Activated T-cell treated with anti-CD3 and anti-CD28 coated beads, Interleukin-2, amount 50 U/mL, for 4 hours (primary cell): ENCODE results near the gene CXCL1. TPM values are rescaled to one million over a fixed set of nuclear protein-coding genes. Genes with fewer than 3 reads are reported as not detected.

Experiments used
- ATAC-seq, 2 donors: fragments of 200-7000 bp; cut with Tn5 transposase; one replicate each; pipeline ENCODE4 v1.10.0; 2021
- DNase-seq: peaks from one replicate; pipeline ENCODE4 v3.0.0-alpha.2; 2020
- H3K27me3 Mint-ChIP-seq: one replicate; pipeline ENCODE4 v1.8.0; 2021; ENCODE audit warnings: low read depth, mixed read lengths
- H3K36me3 Mint-ChIP-seq: one replicate; pipeline ENCODE4 v1.8.0; 2022; ENCODE audit warnings: mixed read lengths; ENCODE audit not compliant: insufficient read depth
- H3K4me1 Mint-ChIP-seq: one replicate; pipeline ENCODE4 v1.8.0; 2021; ENCODE audit warnings: low read depth, mixed read lengths
- H3K4me3 Mint-ChIP-seq: one replicate; pipeline ENCODE4 v1.8.0; 2021; ENCODE audit warnings: mild to moderate bottlenecking, moderate library complexity, mixed read lengths
- H3K9me3 Mint-ChIP-seq: one replicate; pipeline ENCODE4 v1.8.0; 2021; ENCODE audit warnings: mixed read lengths
- total RNA-seq, 3 donors: library from RNA; stranded (reverse); gene quantifications; one replicate each; pipeline ENCODE4 v1.2.1, GENCODE V29; 2021

Gene CXCL1
- not detected for total RNA-seq

DNA sequence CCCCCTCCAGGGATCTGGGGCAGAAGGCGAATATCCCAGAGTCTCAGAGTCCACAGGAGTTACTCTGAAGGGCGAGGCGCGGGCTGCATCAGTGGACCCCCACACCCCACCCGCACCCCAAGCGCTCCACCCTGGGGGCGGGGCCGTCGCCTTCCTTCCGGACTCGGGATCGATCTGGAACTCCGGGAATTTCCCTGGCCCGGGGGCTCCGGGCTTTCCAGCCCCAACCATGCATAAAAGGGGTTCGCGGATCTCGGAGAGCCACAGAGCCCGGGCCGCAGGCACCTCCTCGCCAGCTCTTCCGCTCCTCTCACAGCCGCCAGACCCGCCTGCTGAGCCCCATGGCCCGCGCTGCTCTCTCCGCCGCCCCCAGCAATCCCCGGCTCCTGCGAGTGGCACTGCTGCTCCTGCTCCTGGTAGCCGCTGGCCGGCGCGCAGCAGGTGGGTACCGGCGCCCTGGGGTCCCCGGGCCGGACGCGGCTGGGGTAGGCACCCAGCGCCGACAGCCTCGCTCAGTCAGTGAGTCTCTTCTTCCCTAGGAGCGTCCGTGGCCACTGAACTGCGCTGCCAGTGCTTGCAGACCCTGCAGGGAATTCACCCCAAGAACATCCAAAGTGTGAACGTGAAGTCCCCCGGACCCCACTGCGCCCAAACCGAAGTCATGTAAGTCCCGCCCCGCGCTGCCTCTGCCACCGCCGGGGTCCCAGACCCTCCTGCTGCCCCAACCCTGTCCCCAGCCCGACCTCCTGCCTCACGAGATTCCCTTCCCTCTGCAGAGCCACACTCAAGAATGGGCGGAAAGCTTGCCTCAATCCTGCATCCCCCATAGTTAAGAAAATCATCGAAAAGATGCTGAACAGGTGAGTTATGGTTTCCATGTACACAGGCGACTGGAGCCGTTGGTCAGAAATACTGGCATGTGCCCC lies at the start of gene CXCL1:
Gene CXCL1 (plus strand): TSS at position 264 of the 926 bp plus-strand sequence. CDS start 78 bp downstream, at position 342.
- Mint-ChIP-seq H3K27me3 (peaks cover 21% of the 10 kb centered on the region), H3K36me3 (no peaks in the 10 kb centered on the region), H3K4me3 (no peak within 1 kb of the TSS), H3K4me1 (no peaks in the 10 kb centered on the region), H3K9me3 (no peaks in the 10 kb centered on the region)
- peak; percentile 10 to 37 for ATAC-seq
- DNase-seq: no peak

DNA sequence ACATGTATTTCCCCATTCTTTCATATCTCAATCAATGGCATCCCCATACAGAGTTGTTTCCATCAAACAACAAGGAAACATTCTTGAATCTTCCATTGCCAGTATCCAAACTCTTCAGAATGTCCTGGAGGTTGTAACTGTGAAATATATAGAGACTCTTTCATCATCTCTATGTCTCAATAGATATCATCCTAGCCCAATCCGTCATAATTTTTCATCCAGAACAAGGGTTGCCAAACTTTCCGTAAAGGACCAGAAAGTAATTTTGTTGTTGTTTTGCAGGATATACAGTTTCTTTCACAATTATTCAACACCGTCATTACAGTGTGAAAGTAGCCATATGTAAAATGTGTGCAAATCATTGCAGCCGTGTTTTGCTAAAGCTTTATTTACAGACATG lies 47.9 kb upstream of the CXCL1 start:
- no peak for DNase-seq
- no peaks in the 10 kb centered on the region for H3K4me1 Mint-ChIP-seq

DNA sequence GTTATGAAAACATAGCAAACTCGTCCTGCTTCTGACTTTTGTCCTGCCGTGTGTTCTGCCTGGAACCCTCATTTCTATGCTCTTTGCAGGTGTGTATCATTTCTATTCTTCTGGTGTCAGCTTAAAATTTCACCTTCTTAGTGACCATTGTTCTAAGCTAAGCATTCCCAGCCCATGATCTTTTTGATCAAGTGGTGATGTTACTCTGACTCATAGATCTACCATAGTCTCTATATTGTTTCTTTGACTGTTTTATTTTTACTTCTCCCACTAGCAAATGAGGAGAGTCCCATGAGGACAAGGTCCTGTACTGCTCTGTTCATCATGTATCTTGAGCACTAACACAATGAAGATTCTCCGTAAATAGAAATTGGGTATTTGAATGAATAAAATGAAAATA lies 46.8 kb upstream of the CXCL1 start:
- Mint-ChIP-seq H3K27me3 (no peaks in the 10 kb centered on the region), H3K4me3 (no peak overlapping the region), H3K36me3 (no peaks in the 10 kb centered on the region), H3K4me1 (no peaks in the 10 kb centered on the region), H3K9me3 (peaks cover 4% of the 10 kb centered on the region)
- no peak for ATAC-seq
- no peak for DNase-seq

More for the DNA sequence above, 47.9 kb upstream of the CXCL1 start:
- Mint-ChIP-seq H3K4me3 (no peak overlapping the region), H3K9me3 (peaks cover 5% of the 10 kb centered on the region), H3K36me3 (no peaks in the 10 kb centered on the region), H3K27me3 (no peaks in the 10 kb centered on the region)
- ATAC-seq: no peak

DNA sequence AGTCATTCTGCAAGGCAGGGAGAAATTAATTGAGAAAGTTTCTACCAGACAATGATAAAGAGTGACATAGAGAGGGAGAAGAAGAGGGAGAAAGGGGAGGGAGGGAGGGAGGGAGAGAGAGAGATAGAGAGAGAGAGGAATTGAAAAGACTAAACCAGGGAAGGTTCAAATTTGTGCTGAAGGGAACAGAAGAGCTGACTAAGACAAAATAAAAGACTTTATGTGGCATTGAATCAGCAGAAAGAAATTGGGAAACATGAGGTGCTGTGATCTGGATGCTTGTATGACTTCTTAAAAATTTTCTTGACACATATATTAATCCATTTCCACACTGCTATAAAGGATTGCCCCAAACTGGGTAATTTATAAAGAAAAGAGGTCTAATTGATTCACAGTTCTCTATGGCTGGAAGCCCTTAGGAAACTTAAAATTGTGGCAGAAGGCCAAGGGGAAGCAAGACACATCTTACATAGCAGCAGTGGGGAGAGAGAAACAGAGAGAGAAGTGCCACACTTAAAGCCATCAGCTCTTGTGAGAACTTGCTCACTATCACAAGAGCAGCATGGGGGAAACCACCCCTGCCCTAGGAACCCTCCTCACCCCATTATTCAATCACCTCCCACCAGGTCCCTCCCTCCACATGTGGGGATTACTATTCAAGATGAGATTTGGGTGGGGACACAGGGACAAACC lies 46.2 kb upstream of the CXCL1 start:
- DNase-seq: no peak
- Mint-ChIP-seq H3K9me3 (peaks cover 6% of the 10 kb centered on the region), H3K27me3 (no peaks in the 10 kb centered on the region), H3K36me3 (no peaks in the 10 kb centered on the region), H3K4me3 (no peak overlapping the region), H3K4me1 (no peaks in the 10 kb centered on the region)
- ATAC-seq: no peak

DNA sequence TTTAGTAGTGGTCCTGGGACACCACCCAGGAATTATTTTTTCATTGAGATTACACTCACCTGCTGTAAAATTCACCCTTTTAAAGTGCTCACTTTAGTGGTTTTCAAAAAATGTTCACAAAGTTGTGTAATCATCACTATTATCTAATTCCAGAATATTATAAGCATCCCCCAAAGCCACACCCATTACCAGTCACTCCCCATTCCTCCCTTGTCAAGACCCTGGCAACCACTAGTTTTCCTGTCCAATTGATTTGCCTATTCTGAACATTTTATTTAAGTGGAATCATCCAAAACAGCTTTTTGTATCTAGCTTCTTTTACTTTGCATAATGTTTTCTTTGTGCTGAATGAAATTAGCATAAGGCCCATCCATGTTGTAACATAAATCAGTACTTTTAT lies 45.4 kb upstream of the CXCL1 start:
- Mint-ChIP-seq H3K36me3 (no peaks in the 10 kb centered on the region), H3K4me1 (no peaks in the 10 kb centered on the region), H3K9me3 (peaks cover 7% of the 10 kb centered on the region), H3K4me3 (no peak overlapping the region), H3K27me3 (no peaks in the 10 kb centered on the region)
- no peak for DNase-seq
- no peak for ATAC-seq

DNA sequence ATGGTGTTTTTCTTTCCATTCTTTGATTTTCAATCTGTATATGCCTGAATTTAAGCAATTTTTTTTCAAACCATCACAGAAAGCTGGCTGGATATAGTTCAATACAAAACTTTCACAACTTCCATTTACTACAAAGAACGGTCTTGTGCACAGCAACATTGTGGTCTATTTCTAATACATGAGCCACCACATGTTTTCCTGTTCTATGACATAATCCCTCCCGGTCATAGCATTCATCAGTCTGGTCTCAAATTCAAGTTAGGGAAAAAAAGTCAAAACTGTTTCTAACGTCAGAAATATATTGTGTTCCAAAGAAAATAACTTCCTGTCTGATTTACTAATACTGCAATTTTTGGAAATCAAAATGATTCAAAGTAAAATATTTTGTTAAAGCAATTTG lies 40.2 kb upstream of the CXCL1 start:
- Mint-ChIP-seq H3K9me3 (peaks cover 7% of the 10 kb centered on the region), H3K4me1 (no peaks in the 10 kb centered on the region), H3K27me3 (no peaks in the 10 kb centered on the region), H3K4me3 (no peak overlapping the region), H3K36me3 (no peaks in the 10 kb centered on the region)
- ATAC-seq: no peak
- no peak for DNase-seq

DNA sequence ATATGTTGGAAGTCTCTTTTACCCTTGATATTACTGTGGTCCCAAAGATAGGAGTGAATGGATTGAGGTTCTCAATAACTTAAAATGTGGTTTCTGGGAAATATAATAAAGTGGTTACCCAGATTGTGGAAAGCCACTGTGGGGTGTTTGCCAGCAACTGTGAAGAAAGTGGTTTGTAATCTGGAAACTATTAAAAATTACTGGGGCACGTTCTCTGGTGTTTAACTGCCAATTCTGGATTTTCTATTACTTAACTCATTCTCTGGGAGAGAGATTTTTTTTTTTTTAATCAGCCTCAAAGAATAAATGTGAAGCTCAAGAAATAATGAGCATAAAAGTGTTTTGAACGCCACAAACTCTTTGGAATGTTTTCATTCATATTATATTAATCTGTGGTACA lies 37.6 kb upstream of the CXCL1 start:
- Mint-ChIP-seq H3K9me3 (peaks cover 7% of the 10 kb centered on the region), H3K4me1 (no peaks in the 10 kb centered on the region), H3K36me3 (no peaks in the 10 kb centered on the region), H3K27me3 (peaks cover 2% of the 10 kb centered on the region), H3K4me3 (no peak overlapping the region)
- ATAC-seq (no peak), DNase-seq (no peak)

DNA sequence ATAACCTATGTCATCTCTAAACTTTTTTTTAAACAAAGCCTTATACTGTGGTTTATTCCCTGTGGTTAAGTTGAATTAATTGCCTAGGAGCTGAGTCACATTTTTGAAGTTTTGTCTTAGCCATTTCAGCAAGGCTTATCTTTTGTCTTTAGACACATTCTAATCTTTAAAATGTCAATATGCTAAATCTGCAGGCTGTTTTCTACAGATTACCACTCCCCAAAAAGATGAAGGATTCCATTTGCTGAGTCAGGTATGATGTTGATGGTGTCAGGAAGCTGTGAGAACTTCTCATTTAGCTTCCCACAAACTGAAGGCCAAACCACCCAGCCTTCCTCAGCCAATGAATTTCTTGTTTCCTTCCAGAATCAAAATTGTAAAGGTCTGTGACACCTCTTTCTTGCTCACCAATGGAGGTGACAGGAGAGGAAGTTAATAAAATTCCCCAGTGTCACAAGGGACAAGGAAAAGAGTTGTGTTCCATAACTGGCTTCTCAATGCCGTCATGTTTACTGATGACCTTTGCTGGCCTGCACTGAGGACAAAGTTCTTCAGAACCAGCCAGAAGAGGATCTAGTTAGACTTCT lies 36.4 kb upstream of the CXCL1 start:
- H3K36me3 Mint-ChIP-seq: no peaks in the 10 kb centered on the region
- no peak for DNase-seq
- no peak overlapping the region for H3K4me3 Mint-ChIP-seq
- ATAC-seq: no peak
- peaks cover 3% of the 10 kb centered on the region for H3K9me3 Mint-ChIP-seq
- no peaks in the 10 kb centered on the region for H3K4me1 Mint-ChIP-seq
- H3K27me3 Mint-ChIP-seq: peaks cover 2% of the 10 kb centered on the region

DNA sequence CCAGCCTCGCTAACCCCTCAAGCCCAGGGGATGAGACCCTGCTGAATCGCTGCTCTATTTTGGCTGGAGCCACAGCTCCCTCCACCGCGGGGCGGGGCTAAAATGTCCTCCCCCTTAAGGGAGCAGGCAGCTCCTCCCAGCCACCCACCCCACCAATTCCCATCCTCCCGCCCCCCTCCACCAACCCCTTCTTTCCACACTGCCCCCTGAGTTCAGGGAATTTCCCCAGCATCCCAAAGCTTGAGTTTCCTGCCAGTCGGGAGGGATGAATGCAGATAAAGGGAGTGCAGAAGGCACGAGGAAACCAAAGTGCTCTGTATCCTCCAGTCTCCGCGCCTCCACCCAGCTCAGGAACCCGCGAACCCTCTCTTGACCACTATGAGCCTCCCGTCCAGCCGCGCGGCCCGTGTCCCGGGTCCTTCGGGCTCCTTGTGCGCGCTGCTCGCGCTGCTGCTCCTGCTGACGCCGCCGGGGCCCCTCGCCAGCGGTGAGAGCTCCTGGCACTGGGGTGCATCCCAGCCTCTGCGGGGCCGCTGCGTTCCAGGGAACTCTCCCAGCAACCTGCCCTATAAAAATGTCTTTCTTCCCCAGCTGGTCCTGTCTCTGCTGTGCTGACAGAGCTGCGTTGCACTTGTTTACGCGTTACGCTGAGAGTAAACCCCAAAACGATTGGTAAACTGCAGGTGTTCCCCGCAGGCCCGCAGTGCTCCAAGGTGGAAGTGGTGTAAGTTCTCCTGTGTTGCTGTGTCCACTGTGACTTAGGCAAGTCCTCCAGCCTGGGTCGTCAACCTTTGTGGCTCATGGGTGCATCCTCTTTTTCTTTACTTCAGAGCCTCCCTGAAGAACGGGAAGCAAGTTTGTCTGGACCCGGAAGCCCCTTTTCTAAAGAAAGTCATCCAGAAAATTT lies 32.6 kb upstream of the CXCL1 start, which contains the start of gene CXCL6:
Gene CXCL6 (plus strand): TSS at position 306 of the 907 bp plus-strand sequence. CDS start 73 bp downstream, at position 379.
- no peak within 1 kb of the TSS for H3K4me3 Mint-ChIP-seq
- H3K9me3 Mint-ChIP-seq: no peaks in the 10 kb centered on the region

DNA sequence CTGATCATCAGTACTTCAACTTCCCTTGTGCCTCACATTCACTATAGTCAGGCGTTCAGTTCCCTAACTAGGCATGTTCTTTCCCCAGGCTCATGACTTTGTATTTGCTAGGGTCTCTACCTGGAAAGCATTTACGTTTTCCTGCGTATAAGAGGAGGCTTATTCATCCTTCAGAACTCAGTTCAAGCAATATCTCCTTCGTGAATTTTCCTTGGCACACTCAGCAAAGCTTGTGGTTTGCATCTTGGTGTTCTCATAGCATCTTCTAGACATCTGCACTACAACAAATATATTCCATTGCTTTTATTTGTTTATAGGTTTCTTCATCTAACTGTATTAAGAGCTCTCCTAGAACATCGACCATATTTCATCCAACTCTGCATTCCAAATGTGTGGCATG lies 30.1 kb upstream of the CXCL1 start:
- Mint-ChIP-seq H3K4me1 (no peaks in the 10 kb centered on the region), H3K27me3 (peaks cover 2% of the 10 kb centered on the region), H3K9me3 (no peaks in the 10 kb centered on the region), H3K4me3 (no peak overlapping the region), H3K36me3 (no peaks in the 10 kb centered on the region)
- no peak for DNase-seq
- ATAC-seq: no peak

More for the DNA sequence above, 32.6 kb upstream of the CXCL1 start, which contains the start of gene CXCL6:
- Mint-ChIP-seq H3K27me3 (peaks cover 2% of the 10 kb centered on the region), H3K4me1 (no peaks in the 10 kb centered on the region), H3K36me3 (no peaks in the 10 kb centered on the region)
- ATAC-seq (no peak), DNase-seq (no peak)

DNA sequence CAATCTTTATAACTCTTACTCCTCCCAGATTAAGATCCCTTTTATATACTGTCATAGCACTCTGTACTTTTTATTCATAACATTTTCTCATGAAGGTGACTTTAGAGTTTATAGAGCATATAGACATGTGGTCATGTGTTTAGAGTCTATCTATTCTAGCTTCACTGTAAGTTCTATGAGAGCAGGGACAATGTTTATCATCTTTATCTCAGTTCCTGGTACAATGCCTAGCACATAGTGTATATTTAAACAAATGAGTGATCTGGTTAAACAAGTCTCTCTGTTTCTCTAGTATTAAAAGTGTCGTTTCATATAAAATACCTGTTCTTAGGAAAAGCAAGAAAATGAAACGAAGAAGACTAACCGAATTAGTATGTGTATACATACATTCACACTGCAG lies 29.5 kb upstream of the CXCL1 start:
- Mint-ChIP-seq H3K4me3 (no peak overlapping the region), H3K4me1 (no peaks in the 10 kb centered on the region), H3K36me3 (no peaks in the 10 kb centered on the region), H3K27me3 (peaks cover 2% of the 10 kb centered on the region), H3K9me3 (no peaks in the 10 kb centered on the region)
- no peak for DNase-seq
- ATAC-seq: no peak

DNA sequence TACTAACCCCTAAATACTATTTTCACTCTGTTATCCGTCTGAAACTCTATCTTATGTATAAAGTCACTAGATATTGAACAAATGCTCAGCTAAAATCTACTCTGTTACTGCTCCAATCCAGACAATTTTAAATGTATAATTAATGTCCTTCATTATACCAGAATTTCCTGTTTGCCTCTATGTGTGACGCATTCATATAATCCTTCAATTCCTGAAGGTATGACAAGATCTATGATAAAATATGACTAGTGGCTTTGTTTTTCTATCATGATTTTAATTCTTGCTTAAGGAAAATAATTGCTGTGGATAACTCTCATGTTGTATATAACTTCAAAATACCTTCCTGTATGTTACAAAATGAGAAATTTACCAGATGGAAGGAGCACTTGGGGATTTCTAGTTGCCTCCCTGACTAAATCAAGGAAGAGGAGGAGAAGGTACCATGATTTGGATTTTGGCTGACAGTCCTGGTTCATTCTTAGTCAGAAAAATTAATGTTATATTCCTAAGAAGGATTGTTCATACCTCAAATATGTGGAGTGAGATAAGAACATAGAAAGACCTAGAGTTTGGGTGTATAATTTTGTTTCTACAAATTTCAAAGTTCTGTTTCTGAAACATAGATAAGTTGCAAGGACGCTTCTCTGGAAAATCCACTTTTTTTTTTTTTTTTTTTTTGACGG lies 27.8 kb upstream of the CXCL1 start:
- Mint-ChIP-seq H3K9me3 (no peaks in the 10 kb centered on the region), H3K36me3 (no peaks in the 10 kb centered on the region), H3K27me3 (peaks cover 2% of the 10 kb centered on the region), H3K4me3 (no peak overlapping the region), H3K4me1 (no peaks in the 10 kb centered on the region)
- DNase-seq (no peak), ATAC-seq (no peak)

DNA sequence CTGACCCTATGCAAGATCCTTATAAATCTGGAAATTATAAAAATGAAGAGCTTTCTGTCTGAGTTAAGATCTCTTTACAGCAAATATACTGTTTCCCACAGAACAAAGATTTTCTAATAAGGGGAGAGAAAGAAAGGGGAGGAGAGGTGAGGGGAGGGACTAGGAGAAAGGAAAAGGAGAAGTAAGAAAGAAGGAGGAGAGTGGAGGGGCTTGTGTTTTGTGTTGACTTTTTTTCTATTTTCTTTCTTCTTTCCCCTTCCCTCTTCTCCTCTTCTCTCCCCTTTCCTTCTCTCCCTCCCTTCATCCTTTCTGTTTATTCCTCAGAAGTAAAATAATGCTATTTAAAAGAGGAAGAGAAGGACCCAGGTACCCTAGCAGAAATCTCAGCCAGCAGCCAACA lies 26.5 kb upstream of the CXCL1 start:
- DNase-seq: no peak
- Mint-ChIP-seq H3K4me1 (no peaks in the 10 kb centered on the region), H3K27me3 (no peaks in the 10 kb centered on the region), H3K4me3 (no peak overlapping the region), H3K9me3 (no peaks in the 10 kb centered on the region), H3K36me3 (no peaks in the 10 kb centered on the region)
- no peak for ATAC-seq
